SK-N-DZ (cell line): ENCODE measurements around the gene TP73.

Source experiments
- DNase-seq: peaks from one replicate; pipeline ENCODE4 v3.0.0-alpha.2; 2015; ENCODE audit warnings: low spot score

The TP73 gene

DNA sequence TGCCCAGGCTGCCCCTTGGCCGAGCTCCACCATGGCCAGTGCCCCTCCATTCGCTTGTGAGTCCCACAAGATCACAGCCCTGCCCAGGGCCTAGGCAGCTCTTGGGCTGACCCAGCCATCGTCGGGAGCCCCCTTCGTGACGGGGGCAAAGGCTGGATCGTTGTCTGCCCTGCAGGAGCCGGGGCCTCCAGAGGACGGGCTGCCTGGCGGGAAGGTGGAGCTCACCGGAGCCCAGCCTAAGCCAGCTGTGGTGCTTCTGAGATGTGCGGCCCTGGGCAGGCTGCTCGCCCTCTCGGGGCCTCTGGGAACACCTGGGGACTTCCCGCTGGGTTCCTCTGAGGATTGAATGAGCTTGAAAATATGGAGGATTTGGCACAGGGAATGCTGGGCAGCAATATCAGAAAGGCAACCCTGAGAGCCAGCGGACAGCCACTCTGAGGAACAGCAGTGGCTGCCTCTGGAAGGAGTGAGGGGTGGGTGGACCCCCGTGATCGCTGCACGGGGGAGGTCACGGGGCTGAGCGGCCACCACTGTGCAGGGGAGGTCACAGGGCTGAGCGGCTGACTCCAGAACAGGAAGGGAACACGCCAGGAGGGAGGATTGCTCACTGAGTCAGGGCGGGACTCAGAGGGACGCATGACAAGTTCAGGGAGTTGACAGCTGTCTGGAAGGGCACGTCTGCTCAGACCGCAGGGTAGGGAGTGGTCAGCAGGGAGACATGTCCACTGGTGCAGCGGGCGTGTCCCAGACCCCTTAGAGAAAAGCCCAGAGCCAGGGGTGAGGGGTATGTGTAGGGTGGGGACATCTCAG lies 19.3 kb downstream of the TP73 start:
- no peak for DNase-seq

DNA sequence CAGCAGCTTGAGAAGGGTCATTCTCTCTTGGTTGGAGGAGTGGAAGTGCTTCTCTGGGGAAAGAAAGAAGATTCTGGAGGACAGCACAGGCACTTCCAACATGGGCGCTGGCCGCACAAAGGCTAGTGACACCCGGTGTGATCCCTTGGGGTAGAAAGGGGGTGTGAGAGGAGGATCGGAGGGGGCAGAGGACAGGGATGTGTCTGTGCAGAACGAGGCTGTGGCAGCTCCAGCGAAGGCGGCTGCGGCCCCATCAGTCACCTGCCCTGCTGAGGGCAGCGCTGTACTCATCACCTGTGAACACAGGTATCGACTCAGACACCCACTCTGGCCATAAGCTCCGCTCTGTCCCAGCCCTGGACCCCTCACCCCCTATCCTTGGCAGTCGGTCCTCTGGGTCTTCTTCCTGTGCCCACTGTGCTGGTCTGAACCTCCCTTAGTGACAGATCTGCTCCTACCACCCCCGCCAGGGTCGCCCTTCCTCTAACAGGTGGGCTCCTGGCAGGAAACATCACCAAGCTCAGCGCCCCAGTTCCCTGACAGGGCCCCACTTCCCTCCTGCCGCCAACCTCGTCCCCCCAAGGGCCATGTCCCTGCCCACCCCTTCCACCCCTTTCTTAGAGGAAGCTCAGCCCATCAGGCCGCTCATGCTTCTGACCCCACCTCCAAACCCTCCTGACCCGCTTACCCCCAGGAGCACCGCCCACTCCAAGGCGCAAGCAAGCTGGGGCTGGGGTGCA lies 20.1 kb downstream of the TP73 start:
- no peak for DNase-seq

DNA sequence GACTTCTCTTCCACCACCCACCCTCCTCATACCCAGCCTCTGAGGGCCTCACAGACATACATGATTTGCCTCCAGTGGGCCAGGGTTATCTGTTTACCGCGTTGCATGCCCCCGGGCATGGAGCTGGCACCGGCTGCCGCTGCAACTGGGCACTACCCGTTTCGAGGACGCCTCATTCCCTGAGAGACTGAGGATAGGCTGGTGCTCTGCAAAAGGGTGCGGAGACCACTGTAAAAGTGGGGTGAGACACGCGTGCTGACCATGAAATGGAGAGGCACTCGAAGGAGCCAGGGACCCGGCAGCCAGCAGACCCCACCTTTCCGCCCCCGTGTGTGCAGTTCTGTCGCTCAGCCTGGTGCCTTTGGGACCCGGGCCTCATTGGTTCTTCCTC lies 20.6 kb downstream of the TP73 start:
- DNase-seq, result no peak

DNA sequence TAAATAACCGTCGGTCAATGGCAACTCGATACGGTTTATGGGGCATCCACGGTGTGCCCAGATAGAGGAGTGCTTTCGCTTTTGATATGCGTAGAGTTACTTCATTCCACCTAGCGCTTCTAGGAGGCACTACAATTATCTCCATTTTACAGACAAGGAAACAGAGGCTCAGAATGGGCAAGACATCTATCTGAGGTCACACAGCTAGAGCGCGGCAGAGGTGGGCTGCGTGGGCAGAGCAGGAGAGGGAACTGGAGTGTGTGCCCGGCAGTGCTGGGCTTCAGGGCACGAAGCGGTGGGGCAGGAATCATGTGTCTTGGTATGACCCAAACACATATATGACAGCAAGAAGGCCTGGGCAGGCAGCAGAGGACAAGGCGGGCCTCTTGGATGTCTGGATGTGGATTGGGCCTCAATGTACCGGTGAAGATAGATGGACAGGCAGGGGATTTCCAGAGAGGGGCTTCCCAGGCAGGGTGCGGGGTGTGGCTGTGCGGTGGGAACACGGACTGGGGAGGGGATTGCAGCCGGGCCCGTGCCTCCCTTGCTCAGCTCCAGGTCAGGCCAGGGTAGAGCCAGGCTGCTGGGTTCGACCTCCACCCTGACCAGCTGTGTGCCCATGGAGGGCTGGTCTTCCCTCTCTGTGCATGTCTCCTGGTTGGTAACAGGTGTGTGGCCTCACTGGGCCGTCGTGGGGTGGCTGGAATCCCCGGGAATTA lies 21.2 kb downstream of the TP73 start:
- no peak for DNase-seq

DNA sequence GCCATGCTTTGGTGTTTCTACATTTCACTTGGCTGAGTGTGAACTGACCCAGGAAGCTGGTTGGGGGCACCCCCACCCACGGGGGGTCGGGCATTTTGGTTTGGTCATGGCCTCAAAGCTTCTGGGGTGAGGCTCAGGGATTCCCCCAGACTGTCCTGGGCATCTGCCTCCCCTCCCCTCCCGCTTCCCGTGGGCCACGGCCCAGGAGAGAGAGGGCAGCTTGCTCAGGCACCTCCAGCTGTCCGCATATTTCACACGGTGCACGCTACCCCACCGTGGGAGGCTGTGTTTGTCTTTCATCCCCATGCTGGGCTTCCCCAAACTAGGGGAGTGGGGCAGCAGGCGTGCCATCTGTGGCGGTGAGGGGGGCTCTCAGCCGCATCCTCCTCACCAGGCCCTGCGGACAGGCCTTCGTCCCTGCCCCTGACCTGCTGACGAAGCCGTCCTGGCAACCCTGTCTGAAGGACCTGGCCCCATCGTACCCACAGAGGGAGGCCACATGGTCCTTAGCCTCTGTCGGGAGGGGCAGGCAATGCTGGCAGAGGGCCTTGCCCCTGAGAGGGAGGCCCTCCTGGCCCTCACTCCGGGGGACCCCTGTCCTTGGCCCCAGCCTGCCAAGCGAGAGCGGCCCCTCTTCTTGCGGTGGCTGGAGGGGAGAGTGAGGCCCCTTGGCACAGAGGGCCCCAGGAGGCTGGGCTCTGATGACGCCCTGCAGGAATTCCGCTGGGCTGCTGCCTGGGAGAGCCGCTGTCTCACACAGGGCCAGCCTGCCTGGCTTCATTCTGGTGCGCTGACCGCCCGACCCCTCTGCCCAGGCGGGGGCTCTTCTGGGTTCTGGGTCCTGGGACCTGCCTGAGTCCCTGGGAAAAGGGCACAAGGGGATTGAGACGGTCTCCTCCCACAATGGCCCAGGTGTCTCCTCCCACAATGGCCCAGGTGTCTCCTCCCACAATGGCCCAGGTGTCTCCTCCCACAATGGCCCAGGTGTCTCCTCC lies 22.1 kb downstream of the TP73 start:
- no peak for DNase-seq

DNA sequence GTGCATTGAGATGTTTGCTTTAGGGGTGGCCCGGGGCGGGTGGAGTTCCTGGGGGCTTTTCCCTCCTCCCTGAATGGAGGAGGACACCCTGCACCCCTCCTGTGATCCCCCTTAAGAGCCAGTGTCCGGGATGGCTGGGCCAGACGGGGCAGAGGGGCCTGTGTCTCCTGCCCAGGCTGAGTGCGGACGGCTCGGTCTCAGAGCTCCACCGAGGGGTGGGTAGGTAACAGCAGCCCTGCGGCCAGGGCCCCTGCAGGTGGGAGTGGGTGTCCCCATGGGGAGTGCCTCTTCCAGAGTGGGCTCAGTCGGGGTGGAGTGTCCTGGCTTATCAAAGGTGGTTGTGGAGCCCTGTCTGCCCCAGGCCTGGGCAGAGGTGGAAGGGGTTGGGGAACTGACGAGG lies 23.1 kb downstream of the TP73 start:
- DNase-seq, result no peak

DNA sequence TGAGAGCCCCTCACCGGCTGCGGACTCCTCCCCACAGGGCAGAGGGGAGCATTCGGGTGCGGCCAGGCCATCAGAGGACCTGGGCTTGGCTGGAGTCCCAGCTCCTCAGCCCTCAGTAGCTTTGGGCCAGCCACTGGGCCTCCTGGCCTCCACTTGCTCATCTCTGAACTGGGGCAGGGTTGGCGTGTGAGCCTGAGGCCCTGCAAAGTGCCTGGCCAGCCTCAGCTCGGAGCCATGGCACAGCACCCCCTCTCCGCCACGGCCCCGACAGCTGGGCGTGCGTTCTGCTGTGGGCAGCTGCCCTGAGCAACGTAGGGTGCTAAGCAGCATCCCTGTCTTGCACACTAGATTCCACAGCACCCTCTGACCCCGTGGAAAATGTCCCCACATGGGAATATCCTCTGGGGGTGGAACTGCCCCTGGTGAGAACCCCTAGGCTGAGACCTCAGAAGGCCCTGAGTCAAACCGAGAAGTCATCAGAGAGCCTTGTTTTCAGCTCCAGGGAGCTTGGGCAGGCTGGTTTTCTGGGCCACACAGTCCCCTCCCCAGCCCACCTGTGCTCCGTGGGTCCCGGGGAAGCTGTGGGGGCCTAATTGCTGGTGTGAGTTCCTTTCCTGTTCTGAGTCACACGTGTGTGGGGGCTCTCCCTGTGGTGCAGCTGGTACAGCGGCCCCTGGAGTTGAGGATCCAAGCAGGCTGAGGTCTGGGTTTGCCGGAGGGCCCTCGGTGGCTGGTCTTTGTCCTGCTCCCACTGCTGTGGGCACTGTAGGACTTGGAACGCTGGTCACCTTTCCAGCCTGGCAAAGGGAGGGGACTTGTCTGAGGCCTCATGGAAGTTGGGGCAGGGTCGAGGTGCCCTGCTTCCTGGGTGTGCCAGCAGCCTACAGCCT lies 24.5 kb downstream of the TP73 start:
- DNase-seq, result no peak

DNA sequence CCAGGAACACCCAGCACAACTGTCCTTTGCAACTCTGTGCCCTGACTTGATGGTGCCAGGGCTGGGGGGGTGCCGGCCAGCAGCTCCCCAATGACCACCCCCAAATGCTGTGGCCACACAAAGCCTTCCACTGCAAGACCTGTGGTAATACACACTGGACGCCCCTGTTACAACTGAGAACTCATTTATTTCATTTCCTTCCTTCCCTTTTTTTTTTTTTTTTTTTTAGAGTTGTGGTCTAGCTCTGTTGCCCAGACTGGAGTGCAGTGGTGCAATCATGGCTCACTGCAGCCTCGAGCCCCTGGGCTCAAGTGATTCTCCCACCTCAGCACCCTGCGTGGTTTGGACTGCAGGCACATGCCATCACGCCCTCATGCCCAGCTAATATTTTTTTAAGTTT lies 25.2 kb downstream of the TP73 start:
- no peak for DNase-seq

DNA sequence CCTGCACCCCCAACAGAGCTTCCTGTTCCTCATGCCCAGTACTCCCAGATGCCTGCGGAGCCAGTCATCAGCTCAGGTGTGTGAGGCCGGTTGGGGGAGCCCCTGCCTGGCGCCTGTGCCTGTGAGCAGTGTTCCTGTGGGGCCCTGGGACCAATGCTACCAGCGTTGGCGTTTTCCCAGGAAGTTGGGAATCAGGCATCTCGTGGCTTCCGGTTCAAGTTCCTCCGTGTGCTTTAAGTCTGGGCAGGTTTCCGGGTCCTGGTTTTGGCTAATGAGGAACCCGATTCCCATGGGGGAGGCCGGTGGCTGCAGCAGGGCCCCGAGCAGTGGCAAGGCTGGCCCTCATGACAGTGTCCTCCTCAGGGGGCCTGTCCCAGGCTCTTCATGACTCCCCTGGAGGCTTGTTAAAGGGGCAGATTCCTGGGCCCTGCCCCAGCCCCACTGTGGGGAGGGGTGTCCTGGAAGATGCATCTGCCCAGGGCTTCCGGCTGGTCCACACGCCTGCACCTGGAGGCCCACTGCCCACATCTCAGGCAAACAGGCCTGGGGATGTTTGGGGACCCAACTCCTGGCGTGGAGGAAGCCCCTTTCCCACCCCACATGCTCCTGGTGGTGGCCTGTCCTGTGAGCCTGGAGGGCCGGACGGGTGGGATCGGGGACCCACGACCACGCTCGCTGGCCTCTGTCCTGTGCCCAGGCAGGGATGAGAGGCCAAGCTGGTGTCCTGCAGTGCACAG lies 26.2 kb downstream of the TP73 start:
- DNase-seq, result no peak

DNA sequence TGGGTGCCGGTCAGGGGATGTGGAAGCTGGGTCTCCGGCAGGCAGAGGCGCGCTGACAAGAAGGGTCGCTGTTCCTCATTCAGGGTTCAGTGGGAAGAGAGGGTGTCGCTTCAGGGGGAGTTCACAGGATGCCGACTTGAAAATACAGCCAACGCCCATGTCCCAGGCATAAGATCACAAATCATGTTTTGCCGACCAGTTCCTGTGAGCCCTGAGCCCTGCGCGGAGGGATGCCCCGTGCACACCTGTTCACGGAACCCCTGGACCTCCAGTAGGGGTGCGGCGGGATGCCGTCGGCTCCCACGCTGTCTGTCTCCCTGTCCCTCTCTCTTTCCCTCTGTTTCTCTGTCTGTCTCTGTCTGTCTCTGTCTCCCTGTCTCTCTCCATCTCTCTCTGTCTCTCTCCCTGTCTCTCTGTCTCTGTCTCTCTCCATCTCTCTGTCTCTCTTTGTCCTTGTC lies 26.8 kb downstream of the TP73 start:
- DNase-seq, result no peak

DNA sequence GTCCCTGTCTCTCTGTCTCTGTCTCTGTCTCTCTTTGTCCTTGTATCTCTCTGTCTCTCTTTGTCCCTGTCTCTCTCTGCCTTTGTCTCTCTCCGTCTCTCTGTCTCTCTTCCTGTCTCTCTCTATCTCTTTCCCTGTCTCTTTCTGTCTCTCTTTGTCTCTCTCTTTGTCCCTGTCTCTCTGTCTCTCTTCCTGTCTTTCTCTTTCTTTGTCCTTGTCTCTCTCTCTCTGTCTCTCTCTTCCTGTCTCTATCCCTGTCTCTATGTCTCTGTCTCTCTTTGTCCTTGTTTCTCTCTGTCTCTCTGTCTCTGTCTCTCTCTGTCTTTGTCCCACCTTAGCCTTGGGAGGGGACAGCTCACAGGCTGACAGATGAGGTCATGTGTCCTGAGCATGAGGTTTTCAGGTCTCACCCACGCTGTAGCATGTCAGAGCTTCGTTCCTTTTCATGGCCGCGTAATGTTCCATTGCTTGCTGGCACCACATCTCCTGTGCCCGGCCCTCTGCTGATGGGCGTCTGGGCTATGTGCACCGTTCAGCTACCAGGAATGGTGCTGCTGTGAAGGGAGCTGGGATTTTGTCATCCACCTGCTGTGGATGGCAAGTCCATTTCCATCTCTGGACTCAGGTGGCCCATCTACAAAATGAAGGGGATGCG lies 27.6 kb downstream of the TP73 start:
- DNase-seq, result no peak

DNA sequence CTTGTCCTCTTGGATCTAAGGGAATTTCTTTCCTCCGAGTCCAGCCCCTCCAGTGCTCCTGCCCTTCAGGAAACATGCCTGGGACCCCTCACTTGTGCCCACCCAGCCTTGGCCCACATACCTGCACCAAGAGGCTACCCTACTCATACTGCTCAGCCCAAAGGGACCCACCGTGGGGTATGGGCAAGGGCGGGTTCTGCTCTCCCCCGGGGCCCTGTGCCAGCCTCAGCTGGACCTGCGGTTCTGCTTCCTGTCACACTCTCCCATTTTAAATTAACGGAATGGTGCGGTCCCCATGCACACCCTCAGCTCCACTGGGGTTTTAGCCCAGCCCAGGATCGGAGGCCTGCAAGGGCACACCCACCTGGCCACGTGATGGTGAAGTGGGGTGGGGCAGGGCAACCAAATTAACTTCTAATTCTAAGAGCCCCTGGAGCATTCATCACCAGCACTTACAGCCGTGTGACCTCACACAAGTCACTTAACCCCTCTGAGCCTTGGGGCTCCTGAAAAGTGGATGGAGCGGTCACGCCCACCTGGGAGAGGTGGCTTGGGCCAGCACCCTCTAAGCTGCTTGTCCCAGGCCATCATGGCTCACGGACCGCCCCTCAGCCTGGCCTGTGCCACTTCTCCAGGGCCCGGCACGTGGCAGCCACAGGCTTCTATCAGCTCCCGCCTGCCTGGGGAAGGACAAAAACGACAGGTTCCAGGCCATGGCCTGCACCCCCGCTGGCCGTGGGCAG lies 28.3 kb downstream of the TP73 start:
- DNase-seq, result no peak

DNA sequence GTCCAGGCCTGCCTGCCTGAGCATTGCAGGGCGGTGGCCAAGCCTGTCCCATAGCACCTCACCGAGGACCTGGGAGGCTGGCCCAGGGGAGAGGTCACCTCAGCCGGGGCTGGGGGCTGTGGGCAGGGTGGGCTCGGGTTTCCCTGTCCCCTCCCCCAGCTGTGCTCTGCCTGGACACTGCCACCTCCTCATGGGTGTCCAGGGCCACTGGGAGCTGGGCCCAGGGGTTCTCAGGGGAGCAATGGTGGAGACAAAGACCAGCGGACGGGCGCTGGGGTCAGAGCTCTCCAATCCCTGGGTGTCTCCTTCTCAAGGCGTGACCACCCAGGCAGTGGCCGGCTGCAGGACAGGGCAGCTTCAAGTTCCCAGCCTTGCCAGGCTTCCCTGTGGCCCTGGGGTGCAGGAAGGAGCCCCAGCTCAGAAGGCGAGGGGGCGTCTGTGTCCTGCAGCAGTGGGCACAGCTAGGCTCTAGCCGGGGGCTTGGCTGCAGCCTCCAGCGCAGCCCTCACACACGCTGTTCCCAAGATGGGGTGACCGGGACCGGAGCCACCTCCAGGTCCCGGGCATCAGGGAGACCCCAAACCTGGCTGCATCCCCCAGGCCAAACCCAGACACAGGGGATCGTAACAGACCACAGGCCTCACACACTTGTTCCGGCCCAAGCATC lies 29.0 kb downstream of the TP73 start:
- DNase-seq, result no peak

DNA sequence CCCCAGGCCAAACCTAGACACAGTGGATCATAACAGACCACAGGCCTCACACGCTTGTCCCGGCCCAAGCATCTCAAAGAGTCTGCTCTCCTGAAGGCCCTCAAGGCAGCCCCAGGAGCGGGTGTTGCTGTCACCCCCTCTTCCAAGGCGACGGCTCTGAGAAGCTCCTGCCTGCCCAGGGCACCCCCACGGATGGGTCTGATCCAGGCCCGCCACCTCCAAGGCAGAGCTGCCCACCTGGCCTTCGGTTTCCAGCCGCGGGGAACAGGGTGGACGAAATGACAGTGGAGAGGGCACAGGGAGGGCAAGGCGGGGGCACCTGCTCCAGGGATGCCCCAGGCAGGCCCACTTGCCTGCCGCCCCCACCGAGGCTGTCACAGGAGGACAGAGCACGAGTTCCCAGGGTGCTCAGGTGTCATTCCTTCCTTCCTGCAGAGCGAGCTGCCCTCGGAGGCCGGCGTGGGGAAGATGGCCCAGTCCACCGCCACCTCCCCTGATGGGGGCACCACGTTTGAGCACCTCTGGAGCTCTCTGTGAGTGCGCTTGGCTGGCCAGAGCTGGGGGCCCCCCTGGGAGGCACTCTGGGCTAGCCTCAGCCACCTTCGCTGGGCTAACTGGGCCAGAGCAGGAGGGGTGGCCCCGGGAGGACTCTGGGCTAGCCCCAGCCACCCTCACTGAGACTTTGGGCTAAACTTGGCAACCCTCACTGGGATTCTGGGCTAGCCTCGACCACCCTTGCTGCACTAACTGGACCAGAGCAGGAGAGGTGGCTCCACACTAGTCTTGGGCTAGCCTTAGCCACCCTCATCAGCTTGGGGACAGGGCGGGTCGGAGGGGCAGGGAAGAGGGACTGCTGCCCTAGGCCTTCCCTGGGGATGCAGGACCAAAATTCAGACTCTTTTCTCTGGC lies 29.8 kb downstream of the TP73 start:
- no peak for DNase-seq

DNA sequence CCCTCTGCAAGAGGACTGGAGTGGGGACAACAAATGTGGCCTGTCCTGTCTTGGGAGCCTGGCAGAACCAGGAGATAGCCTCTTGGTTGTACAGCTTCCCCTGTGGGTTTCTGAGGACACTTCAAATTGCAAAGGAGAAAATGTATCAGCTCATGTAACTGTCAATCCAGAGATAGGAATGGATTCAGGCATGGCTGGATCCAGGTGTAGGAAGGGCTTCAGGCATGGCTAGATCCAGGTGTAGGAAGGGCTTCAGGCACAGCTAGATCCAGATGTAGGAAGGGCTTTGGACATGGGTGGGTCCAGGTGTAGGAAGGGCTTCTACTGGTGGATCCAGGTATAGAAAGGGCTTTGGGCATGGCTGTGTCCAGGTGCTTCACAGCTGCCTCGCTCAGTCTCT lies 30.9 kb downstream of the TP73 start:
- DNase-seq, result no peak

DNA sequence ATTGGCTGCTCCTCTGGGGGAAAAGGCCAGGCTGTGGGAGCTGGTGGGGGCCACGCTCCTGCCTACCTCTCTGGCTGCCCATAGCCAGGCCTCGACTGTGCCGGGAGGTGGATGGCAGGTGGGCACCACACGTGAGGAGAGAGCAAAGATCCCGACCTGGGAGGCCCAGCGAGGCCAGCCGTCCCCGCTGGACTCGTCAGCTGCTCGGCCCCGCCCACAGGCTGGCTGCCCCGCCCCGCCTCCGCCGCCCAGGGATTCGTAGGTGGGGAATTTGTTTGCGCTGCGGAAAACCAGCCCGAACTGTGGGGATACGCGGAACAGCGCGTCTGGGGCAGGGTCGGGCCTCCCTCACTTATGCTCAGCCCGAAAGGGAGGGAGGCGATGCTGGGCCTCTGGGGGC lies 31.7 kb downstream of the TP73 start:
- DNase-seq, result no peak

DNA sequence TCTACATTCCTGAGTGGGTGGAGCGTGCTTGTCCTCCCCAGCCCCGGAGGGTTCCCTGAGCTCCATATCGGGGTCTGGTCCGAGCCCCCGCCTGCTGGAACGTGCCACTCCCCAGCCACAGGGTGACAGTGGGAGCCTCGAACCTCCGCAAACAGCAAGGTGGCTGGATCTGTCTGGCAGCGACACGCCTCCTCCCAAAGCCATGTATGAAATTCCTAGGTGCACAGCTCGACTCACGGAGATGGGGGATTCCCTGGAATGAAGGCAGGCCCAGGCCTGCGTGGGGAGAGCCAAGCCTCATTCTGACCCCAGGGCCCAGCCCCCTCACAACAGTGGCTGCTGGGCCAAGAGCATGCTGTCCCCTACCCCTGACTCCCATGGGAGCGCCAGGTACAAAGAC lies 32.9 kb downstream of the TP73 start:
- no peak for DNase-seq
